Panc1 (cell line): ENCODE data around the gene KCNH3. TPM values are rescaled to one million over a fixed set of nuclear protein-coding genes. Genes with fewer than 3 reads are reported as not detected.

ENCODE experiments used
- ATAC-seq: fragments of 200-7000 bp; cut with Tn5 transposase; 2 replicates; pipeline ENCODE4 v1.9.1; 2020; ENCODE audit warnings: mild to moderate bottlenecking, moderate library complexity
- BruUV-seq: library from RNA; stranded (reverse); fragments of 400-500 nt; replicated peaks from 2 replicates; lab custom pipeline; 2021; lab: Mats Ljungman, UMichigan
- CTCF ChIA-PET: fragments of 300-600 bp; sonication (Branson Sonifier 250); formaldehyde crosslinking; loops from one replicate; lab custom pipeline; 2022; ENCODE audit warnings: antibody characterized with exemption; lab: Charles Lee
- POLR2A ChIA-PET: fragments of 300-600 bp; sonication (Branson Sonifier 250); formaldehyde crosslinking; loops from one replicate; lab custom pipeline; 2022; ENCODE audit warnings: antibody characterized with exemption; lab: Charles Lee
- DNase-seq: peaks from one replicate; pipeline ENCODE4 v3.0.0-alpha.2; 2010; ENCODE audit warnings: low read depth, low spot score
- H3K27ac ChIP-seq: 2 replicates; pipeline ENCODE4 v1.5.1; 2011; ENCODE audit warnings: mild to moderate bottlenecking, low read length, inconsistent platforms
- H3K27me3 ChIP-seq: fragments of 200-500 bp; sonication (Bioruptor generic); 2 replicates; pipeline ENCODE4 v1.6.0; 2014; ENCODE audit warnings: low read length, inconsistent platforms; ENCODE audit not compliant: control insufficient read depth, insufficient read depth
- H3K36me3 ChIP-seq: fragments of 200-500 bp; sonication (Bioruptor generic); 2 replicates; pipeline ENCODE4 v1.5.1; 2014; ENCODE audit warnings: inconsistent platforms, mild to moderate bottlenecking, low read length, moderate library complexity; ENCODE audit not compliant: control insufficient read depth, insufficient read depth
- H3K4me1 ChIP-seq: 2 replicates; pipeline ENCODE4 v1.5.1; 2011; ENCODE audit warnings: inconsistent platforms, mild to moderate bottlenecking, low read length, moderate library complexity; ENCODE audit not compliant: control insufficient read depth, insufficient read depth
- H3K4me3 ChIP-seq, 2 experiments: 2 replicates each; pipeline ENCODE4 v1.5.1; 2011 to 2012; ENCODE audit warnings: low read depth in 2 of 2, low read length in 2 of 2, mild to moderate bottlenecking in 2 of 2, inconsistent platforms in 1 of 2, moderate library complexity in 1 of 2
- H3K9me3 ChIP-seq: fragments of 200-500 bp; sonication (Bioruptor generic); 2 replicates; pipeline ENCODE4 v1.5.1; 2014; ENCODE audit warnings: low read depth, mild to moderate bottlenecking, inconsistent platforms, low read length, moderate library complexity; ENCODE audit not compliant: control insufficient read depth, insufficient read depth
- CTCF ChIP-seq: fragments of 450-650 bp; IDR thresholded peaks from 2 replicates; pipeline ENCODE4 v1.5.1; 2017; ENCODE audit warnings: mild to moderate bottlenecking
- POLR2AphosphoS5 ChIP-seq: IDR thresholded peaks from 2 replicates; pipeline ENCODE4 v1.6.1; 2012; ENCODE audit warnings: mild to moderate bottlenecking, low read depth, low read length, moderate library complexity
- REST ChIP-seq, 2 experiments: IDR thresholded peaks; 2 replicates each; pipeline ENCODE4 v1.6.1; 2011 to 2012; ENCODE audit warnings: low read depth in 2 of 2, control low read depth in 1 of 2, low read length in 1 of 2, mild to moderate bottlenecking in 1 of 2, moderate library complexity in 1 of 2; ENCODE audit not compliant: insufficient read depth in 1 of 2
- SIN3A ChIP-seq: IDR thresholded peaks from 2 replicates; pipeline ENCODE4 v1.6.1; 2012; ENCODE audit warnings: low read depth, mild to moderate bottlenecking, low read length, moderate library complexity, borderline replicate concordance; ENCODE audit not compliant: insufficient read depth
- TCF7L2 ChIP-seq: IDR thresholded peaks from 2 replicates; pipeline ENCODE4 v1.6.1; 2011; ENCODE audit warnings: mild to moderate bottlenecking, low read depth, low read length, inconsistent platforms
- in situ Hi-C: cut with HindIII; loops from 2 replicates; pipeline ENCODE4 v1.10.0; 2016; ENCODE audit warnings: low sequenced_read_pairs, low pct_unique_long_range_greater_than_20kb
- intact Hi-C: fragments of 100-400 bp; cut with micrococcal nuclease; formaldehyde crosslinking; loops from one replicate; pipeline ENCODE4 v1.10.0; 2022; ENCODE audit not compliant: unreplicated experiment
- total RNA-seq: library from RNA; stranded (reverse); gene quantifications from one replicate; pipeline ENCODE4 v1.2.1, GENCODE V29; 2021; ENCODE audit not compliant: unreplicated experiment

KCNH3 gene
- total RNA-seq, 1 experiment from 2014 or later: 0.64 TPM

GRCh38 chr12:49578471-49579112, 39.8 kb downstream of the KCNH3 start:
- TF ChIP-seq REST (IDR thresholded peaks at IDR 0.05; ENCODE audit: insufficient read depth in 1 of 2, low read depth in 2 of 2, low read length in 1 of 2) (no peak), TCF7L2 (no peak), POLR2AphosphoS5 (no peak)
- ATAC-seq (no peak), DNase-seq (no peak)
- Histone ChIP-seq H3K36me3 (no peaks in the 10 kb centered on the region; the same call in 1 of the 2 replicates), H3K4me3 (no peak overlapping the region), H3K27me3 (no peaks in the 10 kb centered on the region), H3K9me3 (no peaks in the 10 kb centered on the region), H3K27ac (no peak overlapping the region), H3K4me1 (no peaks in the 10 kb centered on the region)
- CTCF ChIA-PET: interaction anchor here (0.6 kb wide), 1 partner anchor 209 kb away, joined by 7 read pairs; no protein-coding TSS in a partner anchor
- in situ Hi-C loops: no loop called here
- intact Hi-C loops: no loop called here
- BruUV-seq: no TSS peak
- POLR2A ChIA-PET: interaction anchor here (0.6 kb wide), 2 partner anchors 11 to 127 kb away, joined by 3 to 6 read pairs; no protein-coding TSS in a partner anchor

GRCh38 chr12:49580572-49581535, 42.0 kb downstream of the KCNH3 start:
- POLR2A ChIA-PET: interaction anchor here (0.6 kb wide), 1 partner anchor 215 kb away, joined by 3 read pairs; no protein-coding TSS in a partner anchor
- no peaks in the 10 kb centered on the region for H3K9me3 ChIP-seq

More at GRCh38 chr12:49580572-49581535, 42.0 kb downstream of the KCNH3 start:
- peak; percentile 96 for ATAC-seq
- no TSS peak for BruUV-seq
- DNase-seq: peak; percentile 27
- no peaks in the 10 kb centered on the region for H3K36me3 ChIP-seq
- no peaks in the 10 kb centered on the region for H3K27me3 ChIP-seq
- TF ChIP-seq POLR2AphosphoS5 (no peak), TCF7L2 (no peak), REST (IDR thresholded peaks at IDR 0.05; ENCODE audit: insufficient read depth in 1 of 2, low read depth in 2 of 2, low read length in 1 of 2) (no peak), CTCF (peak; percentile 92), SIN3A (no peak)
- CTCF ChIA-PET: interaction anchor here (0.6 to 1.5 kb wide), 8 partner anchors 12 to 222 kb away, joined by 3 to 9 read pairs (median 4); no protein-coding TSS in a partner anchor
- H3K27ac ChIP-seq: no peak overlapping the region
- no peaks in the 10 kb centered on the region for H3K4me1 ChIP-seq
- no peak overlapping the region for H3K4me3 ChIP-seq
- in situ Hi-C loops (no loop called here), intact Hi-C loops (no loop called here)
